Caco-2 (cell line): ENCODE results near the gene MOB3B. TPM values are rescaled to one million over a fixed set of nuclear protein-coding genes. Genes with fewer than 3 reads are reported as not detected.

Experiments used
- BruUV-seq: library from RNA; stranded (reverse); fragments of 400-500 nt; replicated peaks from 2 replicates; lab custom pipeline; 2021; lab: Mats Ljungman, UMichigan
- CTCF ChIA-PET: fragments of 300-600 bp; sonication (Branson Sonifier 250); formaldehyde crosslinking; loops from one replicate; lab custom pipeline; 2022; ENCODE audit warnings: antibody characterized with exemption; lab: Charles Lee
- POLR2A ChIA-PET: fragments of 300-600 bp; sonication (Branson Sonifier 250); formaldehyde crosslinking; loops from one replicate; lab custom pipeline; 2022; ENCODE audit warnings: antibody characterized with exemption; lab: Charles Lee
- DNase-seq, 2 experiments: peaks; one replicate each; pipeline versions ENCODE4 v3.0.0 to v3.0.0-alpha.2; 2020 to 2022
- H3K27me3 ChIP-seq: replicated peaks from 2 replicates; pipeline ENCODE4 v1.6.0; 2011; ENCODE audit warnings: low read length; ENCODE audit not compliant: control insufficient read depth, insufficient read depth
- H3K36me3 ChIP-seq: 2 replicates; pipeline ENCODE4 v1.5.1; 2011; ENCODE audit warnings: low read length; ENCODE audit not compliant: control insufficient read depth, insufficient read depth
- H3K4me1 ChIP-seq: fragments of 250-450 bp; sonication (Bioruptor Pico); 2 replicates; pipeline ENCODE4 v1.5.1; 2020; ENCODE audit warnings: mild to moderate bottlenecking
- H3K4me3 ChIP-seq: 2 replicates; pipeline ENCODE4 v1.5.1; 2011; ENCODE audit warnings: low read depth, mild to moderate bottlenecking, control low read depth, low read length
- H3K9me3 ChIP-seq: fragments of 250-450 bp; sonication (Bioruptor Pico); 2 replicates; pipeline ENCODE4 v1.5.1; 2020; ENCODE audit warnings: mild to moderate bottlenecking, moderate library complexity
- H3K27ac Mint-ChIP-seq: one replicate; pipeline ENCODE4 v1.8.0; 2022; ENCODE audit warnings: mixed read lengths; ENCODE audit not compliant: unreplicated experiment
- H3K27me3 Mint-ChIP-seq: one replicate; pipeline ENCODE4 v1.8.0; 2022; ENCODE audit warnings: mixed read lengths; ENCODE audit not compliant: insufficient read depth, unreplicated experiment
- H3K36me3 Mint-ChIP-seq: one replicate; pipeline ENCODE4 v1.8.0; 2022; ENCODE audit warnings: mild to moderate bottlenecking, mixed read lengths; ENCODE audit not compliant: insufficient read depth, unreplicated experiment
- H3K4me1 Mint-ChIP-seq: one replicate; pipeline ENCODE4 v1.8.0; 2022; ENCODE audit warnings: low read depth, mixed read lengths; ENCODE audit not compliant: unreplicated experiment
- H3K4me3 Mint-ChIP-seq: one replicate; pipeline ENCODE4 v1.8.0; 2022; ENCODE audit warnings: mild to moderate bottlenecking, moderate library complexity, mixed read lengths; ENCODE audit not compliant: unreplicated experiment
- H3K9me3 Mint-ChIP-seq: one replicate; pipeline ENCODE4 v1.8.0; 2022; ENCODE audit warnings: mixed read lengths; ENCODE audit not compliant: unreplicated experiment
- intact Hi-C: fragments of 100-400 bp; cut with micrococcal nuclease; formaldehyde crosslinking; loops from one replicate; pipeline ENCODE4 v1.10.0; 2022; ENCODE audit not compliant: unreplicated experiment
- total RNA-seq: library from RNA; stranded (reverse); gene quantifications from 2 replicates; pipeline ENCODE4 v1.2.3, GENCODE V29; 2022
- TF ChIP-seq, protein P1 (sequence below), 2 experiments: fragments of 200-600 bp in 1 of 2; IDR thresholded peaks; 1 replicate in 1 of 2; 2 replicates in 1 of 2; pipeline versions ENCODE4 v1.5.1 to v1.8.0; 2011 to 2022; ENCODE audit warnings: antibody characterized with exemption in 1 of 2, control low read depth in 1 of 2, inconsistent platforms in 1 of 2, low read depth in 1 of 2, low read length in 1 of 2, mild to moderate bottlenecking in 1 of 2, moderate library complexity in 1 of 2; ENCODE audit not compliant: insufficient read depth in 1 of 2, severe bottlenecking in 1 of 2, unreplicated experiment in 1 of 2

Gene MOB3B
- total RNA-seq, 1 experiment from 2014 or later, result 5.3 TPM

DNA sequence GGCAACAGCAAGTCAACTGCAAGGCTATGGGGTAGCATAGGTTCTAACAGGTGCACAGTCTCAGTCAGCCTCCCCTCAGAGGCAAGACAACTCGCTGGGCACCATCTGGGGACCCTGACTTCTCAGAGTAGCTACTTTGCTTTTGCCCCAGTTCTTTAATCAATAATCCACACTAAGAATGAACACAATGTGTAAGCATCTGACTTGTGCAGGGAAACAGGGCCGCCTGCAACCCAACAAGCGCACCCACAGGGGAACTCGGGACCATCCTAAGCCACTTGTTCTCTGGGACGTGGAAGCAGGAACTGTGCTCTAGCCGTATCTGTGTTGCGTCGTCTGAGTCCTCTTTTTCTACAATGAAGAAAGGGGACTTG lies 1.9 kb downstream of the MOB3B start:
- no peak for DNase-seq
- TF ChIP-seq, protein P1, sequence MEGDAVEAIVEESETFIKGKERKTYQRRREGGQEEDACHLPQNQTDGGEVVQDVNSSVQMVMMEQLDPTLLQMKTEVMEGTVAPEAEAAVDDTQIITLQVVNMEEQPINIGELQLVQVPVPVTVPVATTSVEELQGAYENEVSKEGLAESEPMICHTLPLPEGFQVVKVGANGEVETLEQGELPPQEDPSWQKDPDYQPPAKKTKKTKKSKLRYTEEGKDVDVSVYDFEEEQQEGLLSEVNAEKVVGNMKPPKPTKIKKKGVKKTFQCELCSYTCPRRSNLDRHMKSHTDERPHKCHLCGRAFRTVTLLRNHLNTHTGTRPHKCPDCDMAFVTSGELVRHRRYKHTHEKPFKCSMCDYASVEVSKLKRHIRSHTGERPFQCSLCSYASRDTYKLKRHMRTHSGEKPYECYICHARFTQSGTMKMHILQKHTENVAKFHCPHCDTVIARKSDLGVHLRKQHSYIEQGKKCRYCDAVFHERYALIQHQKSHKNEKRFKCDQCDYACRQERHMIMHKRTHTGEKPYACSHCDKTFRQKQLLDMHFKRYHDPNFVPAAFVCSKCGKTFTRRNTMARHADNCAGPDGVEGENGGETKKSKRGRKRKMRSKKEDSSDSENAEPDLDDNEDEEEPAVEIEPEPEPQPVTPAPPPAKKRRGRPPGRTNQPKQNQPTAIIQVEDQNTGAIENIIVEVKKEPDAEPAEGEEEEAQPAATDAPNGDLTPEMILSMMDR (IDR thresholded peaks at IDR 0.05; ENCODE audit: insufficient read depth in 1 of 2, low read depth in 1 of 2, low read length in 1 of 2, severe bottlenecking in 1 of 2, unreplicated experiment in 1 of 2), result no peak
- Mint-ChIP-seq H3K4me1 (no peaks in the 10 kb centered on the region), H3K9me3 (no peaks in the 10 kb centered on the region), H3K27ac (peak overlapping the region; percentile 57), H3K4me3 (peak overlapping the region; percentile 75), H3K36me3 (no peaks in the 10 kb centered on the region), H3K27me3 (no peaks in the 10 kb centered on the region)
- Histone ChIP-seq H3K9me3 (no peaks in the 10 kb centered on the region), H3K36me3 (no peaks in the 10 kb centered on the region), H3K4me3 (peak overlapping the region; percentile 58), H3K27me3 (no peaks in the 10 kb centered on the region), H3K4me1 (no peaks in the 10 kb centered on the region)
- ChIA-PET POLR2A (no interaction called here), CTCF (no interaction called here)
- intact Hi-C loops, result loop anchor here (2.0 to 5.0 kb wide), 4 partner anchors 21 to 160 kb away; no protein-coding TSS in a partner anchor
- no TSS peak for BruUV-seq

DNA sequence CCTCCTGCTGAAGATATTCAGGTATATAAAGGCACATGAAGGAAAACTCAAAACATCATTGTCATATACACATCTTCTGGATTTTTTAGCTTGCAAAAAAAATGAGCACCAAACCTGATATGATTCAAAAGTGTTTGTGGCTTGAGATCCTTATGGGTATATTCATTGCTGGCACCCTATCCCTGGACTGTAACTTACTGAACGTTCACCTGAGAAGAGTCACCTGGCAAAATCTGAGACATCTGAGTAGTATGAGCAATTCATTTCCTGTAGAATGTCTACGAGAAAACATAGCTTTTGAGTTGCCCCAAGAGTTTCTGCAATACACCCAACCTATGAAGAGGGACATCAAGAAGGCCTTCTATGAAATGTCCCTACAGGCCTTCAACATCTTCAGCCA lies 5.4 kb downstream of the MOB3B start, which contains the start of gene IFNK:
Gene IFNK (plus strand): TSS at position 55 of the 400 bp plus-strand sequence. CDS start 47 bp downstream, at position 102.
- POLR2A ChIA-PET, result no interaction called here
- no peaks in the 10 kb centered on the region for H3K27me3 Mint-ChIP-seq

DNA sequence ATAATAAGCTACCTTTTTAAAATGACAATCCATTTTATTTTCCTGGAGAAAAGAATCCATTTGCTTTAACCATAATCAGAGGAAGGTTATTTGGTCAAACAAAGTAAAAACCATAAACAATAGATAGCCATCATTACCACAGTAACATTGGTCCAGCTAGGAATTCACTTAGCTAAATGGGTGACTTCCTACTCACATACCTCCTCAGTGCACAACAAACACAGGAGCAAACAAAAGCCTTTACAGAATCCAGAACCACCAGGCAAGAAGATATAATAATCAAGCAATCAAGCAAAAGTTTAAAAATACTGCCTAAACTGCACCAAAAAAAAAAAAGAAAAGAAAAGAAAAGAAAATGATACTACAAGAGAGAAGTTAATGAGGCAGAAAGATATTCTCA lies 6.5 kb downstream of the MOB3B start:
- Histone ChIP-seq H3K27me3 (no peaks in the 10 kb centered on the region), H3K9me3 (no peaks in the 10 kb centered on the region), H3K36me3 (no peaks in the 10 kb centered on the region), H3K4me1 (no peaks in the 10 kb centered on the region), H3K4me3 (no peak overlapping the region)
- ChIA-PET CTCF (no interaction called here), POLR2A (no interaction called here)
- TF ChIP-seq, protein P1 (IDR thresholded peaks at IDR 0.05; ENCODE audit: insufficient read depth in 1 of 2, low read depth in 1 of 2, low read length in 1 of 2, severe bottlenecking in 1 of 2, unreplicated experiment in 1 of 2), result no peak
- Mint-ChIP-seq H3K27me3 (no peaks in the 10 kb centered on the region), H3K27ac (no peak overlapping the region), H3K4me3 (no peak overlapping the region), H3K4me1 (no peaks in the 10 kb centered on the region), H3K36me3 (peaks cover 4% of the 10 kb centered on the region), H3K9me3 (no peaks in the 10 kb centered on the region)
- intact Hi-C loops, result no loop called here
- BruUV-seq, result no TSS peak
- no peak for DNase-seq

More for the DNA sequence above, 5.4 kb downstream of the MOB3B start, which contains the start of gene IFNK:
- CTCF ChIA-PET, result no interaction called here
- Histone ChIP-seq H3K27me3 (no peaks in the 10 kb centered on the region), H3K9me3 (no peaks in the 10 kb centered on the region), H3K4me3 (no peak within 1 kb of the TSS), H3K4me1 (no peaks in the 10 kb centered on the region), H3K36me3 (no peaks in the 10 kb centered on the region)
- Mint-ChIP-seq H3K27ac (no peak within 1 kb of the TSS), H3K9me3 (no peaks in the 10 kb centered on the region), H3K4me3 (no peak within 1 kb of the TSS), H3K4me1 (no peaks in the 10 kb centered on the region), H3K36me3 (no peaks in the 10 kb centered on the region)
- TF ChIP-seq, protein P1 (IDR thresholded peaks at IDR 0.05; ENCODE audit: insufficient read depth in 1 of 2, low read depth in 1 of 2, low read length in 1 of 2, severe bottlenecking in 1 of 2, unreplicated experiment in 1 of 2), result no peak
- BruUV-seq, result no TSS peak
- intact Hi-C loops, result no loop called here
- no peak for DNase-seq
